Lower lobe of right lung (tissue), 2 donors: ENCODE results near the gene ZNF304. TPM values are rescaled to one million over a fixed set of nuclear protein-coding genes. Genes with fewer than 3 reads are reported as not detected.

Experiments
- ATAC-seq, 2 donors: fragments of 200-7000 bp; cut with Tn5 transposase; one replicate each; pipeline ENCODE4 v1.9.1; 2020 to 2022; ENCODE audit warnings: mild to moderate bottlenecking in 2 of 2, moderate library complexity in 2 of 2
- DNase-seq: peaks from one replicate; pipeline ENCODE4 v3.0.0-alpha.2; 2020
- H3K27ac ChIP-seq: fragments of 200-600 bp; one replicate; pipeline ENCODE4 v1.8.0; 2022
- H3K27me3 ChIP-seq: fragments of 200-600 bp; one replicate; pipeline ENCODE4 v1.8.0; 2022; ENCODE audit warnings: low read depth
- H3K36me3 ChIP-seq: fragments of 200-600 bp; one replicate; pipeline ENCODE4 v1.8.0; 2022; ENCODE audit warnings: mild to moderate bottlenecking
- H3K4me1 ChIP-seq: fragments of 200-600 bp; one replicate; pipeline ENCODE4 v1.8.0; 2022
- H3K4me3 ChIP-seq: fragments of 200-600 bp; one replicate; pipeline ENCODE4 v1.8.0; 2022; ENCODE audit warnings: mild to moderate bottlenecking
- H3K9me3 ChIP-seq: fragments of 200-600 bp; one replicate; pipeline ENCODE4 v1.8.0; 2022
- CTCF ChIP-seq: fragments of 200-600 bp; IDR thresholded peaks from one replicate; pipeline ENCODE4 v1.8.0; 2022; ENCODE audit warnings: antibody characterized with exemption, mild to moderate bottlenecking
- intact Hi-C: fragments of 100-400 bp; cut with DNase I; formaldehyde crosslinking; loops from one replicate; pipeline ENCODE4 v1.11.0; 2022
- long read RNA-seq: library from polyadenylated mRNA; unstranded; transcript quantifications from one replicate; pipeline ENCODE4 v2.0.0, GENCODE V29; 2021
- total RNA-seq: library from RNA; stranded (reverse); fragmentation: NEBNext Ultra II Directional; extraction: Animal tissue kit (Norgen Biotek cat#: 25700); gene quantifications from one replicate; pipeline ENCODE4 v1.2.1, GENCODE V29; 2021
- donor health status: DM: no; HTN: yes; CAD: no; lungs with severe emphysema.

The ZNF304 gene
- 7.4 TPM for total RNA-seq
- long read RNA-seq, full-length matches to known transcripts: 2 of 4 reads
- long read RNA-seq, partial matches to known transcripts: 0 of 4 reads
- long read RNA-seq, other reads (novel, unspliced or antisense): 2 of 4 reads

DNA sequence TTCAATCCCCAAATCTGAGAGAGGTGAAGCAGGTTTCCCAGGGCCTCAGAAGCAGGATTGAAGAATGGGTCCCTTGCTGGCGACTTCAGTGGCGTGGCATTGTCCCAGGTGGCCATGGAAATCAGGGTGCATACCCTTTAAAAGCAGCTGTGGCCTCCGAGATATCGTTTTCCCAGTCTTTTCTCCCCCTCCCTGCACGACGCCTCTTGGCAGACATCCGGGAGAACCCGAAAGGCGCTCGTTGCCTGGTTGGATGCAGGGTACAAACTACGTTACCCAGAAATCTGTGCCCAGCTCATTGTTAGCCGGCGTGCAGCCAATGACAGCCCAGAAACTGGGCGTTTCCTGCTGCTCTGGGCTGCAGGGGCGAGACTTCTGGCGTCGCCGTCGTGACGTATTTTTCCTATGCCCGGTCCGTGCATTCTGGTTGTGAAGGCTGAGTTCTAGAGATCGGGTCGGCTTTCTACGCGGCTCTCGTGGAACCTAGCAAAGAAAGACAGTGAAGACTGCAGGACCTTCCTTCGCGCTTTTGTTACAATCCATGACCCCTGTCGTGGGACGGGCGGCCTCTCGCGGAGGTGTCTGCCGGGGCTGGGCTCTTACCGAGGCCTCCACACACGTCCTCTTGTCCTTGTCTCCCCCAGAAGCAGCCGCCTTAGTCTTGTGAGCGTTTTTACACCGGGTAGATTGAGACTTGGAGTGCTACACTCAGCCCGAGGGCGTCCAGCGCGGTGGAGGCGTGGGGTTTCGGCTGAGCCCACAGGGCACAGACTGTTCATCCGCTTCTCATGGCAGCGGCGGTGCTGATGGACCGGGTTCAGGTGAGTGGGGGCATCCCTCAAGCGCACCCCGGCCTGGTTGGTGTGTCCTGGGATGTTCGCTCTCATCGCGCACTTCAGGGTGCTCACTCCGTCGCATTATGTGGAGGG is at the start of gene ZNF304:
TSS of gene ZNF304 (plus strand) at position 395 of the 929 bp plus-strand sequence. CDS start at position 789, 394 bp downstream.
- no peaks in the 10 kb centered on the region for H3K27me3 ChIP-seq
- peak; percentile 94 for DNase-seq
- peak; percentile 98 to 100 for ATAC-seq
- H3K27ac ChIP-seq: peak within 1 kb of the TSS; percentile 85
- H3K9me3 ChIP-seq: peaks cover 32% of the 10 kb centered on the region
- H3K4me3 ChIP-seq: peak within 1 kb of the TSS; percentile 95
- no peak for TF ChIP-seq CTCF
- intact Hi-C loops: no loop called here
- peaks cover 24% of the 10 kb centered on the region for H3K36me3 ChIP-seq
- peaks cover 18% of the 10 kb centered on the region for H3K4me1 ChIP-seq

- Histone ChIP-seq H3K4me1 (peaks cover 4% of the 10 kb centered on the region), H3K9me3 (no peaks in the 10 kb centered on the region), H3K27ac (no peak overlapping the region), H3K27me3 (no peaks in the 10 kb centered on the region), H3K36me3 (peaks cover 36% of the 10 kb centered on the region), H3K4me3 (no peak overlapping the region)
- TF ChIP-seq CTCF: no peak
- intact Hi-C loops: no loop called here
- ATAC-seq (peak; percentile 55 to 70), DNase-seq (no peak)
Observed at GRCh38 chr19:57302020-57302465, 49.0 kb upstream of the ZNF304 start.

- Histone ChIP-seq H3K4me3 (no peak overlapping the region), H3K4me1 (peaks cover 4% of the 10 kb centered on the region), H3K9me3 (no peaks in the 10 kb centered on the region), H3K27ac (no peak overlapping the region), H3K27me3 (no peaks in the 10 kb centered on the region), H3K36me3 (peaks cover 36% of the 10 kb centered on the region)
- intact Hi-C loops: no loop called here
- TF ChIP-seq CTCF: no peak
- no peak for DNase-seq
- ATAC-seq: no peak
Observed at GRCh38 chr19:57302727-57303401, 48.2 kb upstream of the ZNF304 start.

DNA sequence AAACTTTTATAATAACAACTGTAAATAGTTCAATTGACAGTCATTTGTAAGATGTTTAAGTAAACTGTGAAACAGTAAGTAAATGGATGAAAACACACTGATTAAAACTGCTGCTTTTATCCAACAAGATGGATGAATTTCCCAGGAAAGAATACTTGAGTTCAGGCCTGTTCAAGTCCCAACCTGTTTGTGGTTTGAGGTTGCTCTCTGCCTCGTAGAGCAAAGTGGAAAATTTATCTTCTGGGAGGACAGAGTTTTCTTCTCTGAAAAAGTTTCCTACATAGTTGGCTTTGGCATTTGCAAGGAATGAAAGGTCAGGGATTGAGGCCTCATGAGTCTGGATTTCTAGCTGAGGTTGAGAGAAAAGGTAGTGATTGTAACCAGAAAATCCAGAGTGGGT is 46.0 kb upstream of the ZNF304 start:
- H3K4me1 ChIP-seq: peaks cover 4% of the 10 kb centered on the region
- peaks cover 21% of the 10 kb centered on the region for H3K36me3 ChIP-seq
- H3K4me3 ChIP-seq: no peak overlapping the region
- no peaks in the 10 kb centered on the region for H3K27me3 ChIP-seq
- DNase-seq: no peak
- peaks cover 14% of the 10 kb centered on the region for H3K9me3 ChIP-seq
- no peak for ATAC-seq
- intact Hi-C loops: no loop called here
- no peak overlapping the region for H3K27ac ChIP-seq
- TF ChIP-seq CTCF: no peak

GRCh38 chr19:57308514-57308913 is 42.6 kb upstream of the ZNF304 start:
- no peak for ATAC-seq
- no peak for TF ChIP-seq CTCF

More at GRCh38 chr19:57308514-57308913, 42.6 kb upstream of the ZNF304 start:
- Histone ChIP-seq H3K36me3 (peaks cover 10% of the 10 kb centered on the region), H3K27me3 (no peaks in the 10 kb centered on the region), H3K4me3 (no peak overlapping the region), H3K4me1 (no peaks in the 10 kb centered on the region), H3K9me3 (peaks cover 14% of the 10 kb centered on the region), H3K27ac (no peak overlapping the region)
- intact Hi-C loops: no loop called here
- no peak for DNase-seq
